GM23338 (cell line): ENCODE results near the gene EID2. TPM values are rescaled to one million over a fixed set of nuclear protein-coding genes. Genes with fewer than 3 reads are reported as not detected.

Experiments used
- ATAC-seq: fragments of 200-7000 bp; cut with Tn5 transposase; 3 replicates; pipeline ENCODE4 v1.9.1; 2020
- DNase-seq: peaks from one replicate; pipeline ENCODE4 v3.0.0-alpha.2; 2015; ENCODE audit warnings: low spot score
- H2AFZ ChIP-seq: fragments of 200-600 bp; sonication (generic); 2 replicates; pipeline ENCODE4 v1.8.0; 2016; ENCODE audit warnings: antibody characterized with exemption, mild to moderate bottlenecking, moderate library complexity
- H3F3A ChIP-seq: fragments of 200-600 bp; sonication (generic); replicated peaks from 2 replicates; pipeline ENCODE4 v1.8.0; 2017; ENCODE audit warnings: antibody characterized with exemption, mixed run types, low read depth
- H3K27ac ChIP-seq: fragments of 200-600 bp; sonication (generic); 2 replicates; pipeline ENCODE4 v1.6.1; 2016; ENCODE audit warnings: low read depth
- H3K27me3 ChIP-seq: fragments of 200-600 bp; sonication (generic); 2 replicates; pipeline ENCODE4 v1.8.0; 2016; ENCODE audit warnings: mild to moderate bottlenecking, mixed run types, moderate library complexity; ENCODE audit not compliant: insufficient read depth
- H3K36me3 ChIP-seq: fragments of 200-600 bp; sonication (generic); 2 replicates; pipeline ENCODE4 v1.8.0; 2016; ENCODE audit warnings: mild to moderate bottlenecking; ENCODE audit not compliant: insufficient read depth
- H3K4me1 ChIP-seq: fragments of 200-600 bp; sonication (generic); 2 replicates; pipeline ENCODE4 v1.8.0; 2016; ENCODE audit warnings: mild to moderate bottlenecking, moderate library complexity; ENCODE audit not compliant: insufficient read depth
- H3K4me2 ChIP-seq: fragments of 200-600 bp; sonication (generic); 2 replicates; pipeline ENCODE4 v1.7.1; 2017; ENCODE audit warnings: mixed run types
- H3K4me3 ChIP-seq: fragments of 200-600 bp; sonication (generic); 2 replicates; pipeline ENCODE4 v1.6.1; 2016; ENCODE audit warnings: mixed run types
- H3K79me2 ChIP-seq: fragments of 200-600 bp; sonication (generic); replicated peaks from 2 replicates; pipeline ENCODE4 v1.8.0; 2017; ENCODE audit warnings: mild to moderate bottlenecking; ENCODE audit not compliant: insufficient read depth
- H3K9me2 ChIP-seq: fragments of 200-600 bp; sonication (generic); 2 replicates; pipeline ENCODE4 v1.8.0; 2017; ENCODE audit not compliant: insufficient read depth
- H4K20me1 ChIP-seq: fragments of 200-600 bp; sonication (generic); replicated peaks from 2 replicates; pipeline ENCODE4 v1.8.0; 2017; ENCODE audit warnings: mild to moderate bottlenecking; ENCODE audit not compliant: insufficient read depth
- H3K27ac Mint-ChIP-seq: 2 replicates; pipeline ENCODE4 v1.8.0; 2020; ENCODE audit warnings: inconsistent platforms, mild to moderate bottlenecking, moderate library complexity, mixed read lengths
- H3K27me3 Mint-ChIP-seq: 3 replicates; pipeline ENCODE4 v1.8.0; 2022; ENCODE audit warnings: low read depth, mild to moderate bottlenecking, moderate library complexity, mixed read lengths, inconsistent platforms; ENCODE audit not compliant: insufficient read depth, poor library complexity
- H3K36me3 Mint-ChIP-seq: 3 replicates; pipeline ENCODE4 v1.8.0; 2021; ENCODE audit warnings: low read depth, mild to moderate bottlenecking, inconsistent platforms, moderate library complexity, mixed read lengths
- H3K4me1 Mint-ChIP-seq: 3 replicates; pipeline ENCODE4 v1.8.0; 2020; ENCODE audit warnings: mild to moderate bottlenecking, inconsistent platforms, mixed read lengths
- H3K4me3 Mint-ChIP-seq: 3 replicates; pipeline ENCODE4 v1.8.0; 2021; ENCODE audit warnings: moderate library complexity, mild to moderate bottlenecking, inconsistent platforms, mixed read lengths
- H3K9me3 Mint-ChIP-seq: 3 replicates; pipeline ENCODE4 v1.8.0; 2020; ENCODE audit warnings: moderate library complexity, mild to moderate bottlenecking, inconsistent platforms, mixed read lengths
- CREB1 ChIP-seq: fragments of 250-450 bp; sonication (Bioruptor Pico); IDR thresholded peaks from 2 replicates; pipeline ENCODE4 v1.5.0; 2020; ENCODE audit warnings: low read depth, mild to moderate bottlenecking, moderate library complexity
- CTCF ChIP-seq, 2 experiments: fragments of 200-600 bp in 1 of 2; sonication (generic) in 1 of 2; conservative IDR thresholded peaks; 2 replicates each; pipeline versions ENCODE4 v1.5.1 to v1.6.1; 2016 to 2017; ENCODE audit warnings: antibody characterized with exemption in 2 of 2, low read depth in 2 of 2, mild to moderate bottlenecking in 2 of 2, moderate library complexity in 1 of 2
- EZH2phosphoT487 ChIP-seq: fragments of 200-600 bp; sonication (generic); IDR thresholded peaks from one replicate; pipeline ENCODE4 v1.8.1; 2018; ENCODE audit warnings: antibody characterized with exemption; ENCODE audit not compliant: unreplicated experiment
- JUNB ChIP-seq: IDR thresholded peaks from one replicate; pipeline ENCODE4 v1.6.1; 2016; ENCODE audit warnings: antibody characterized with exemption; ENCODE audit not compliant: unreplicated experiment
- POLR2AphosphoS5 ChIP-seq: IDR thresholded peaks from 2 replicates; pipeline ENCODE4 v1.6.1; 2016; ENCODE audit warnings: antibody characterized with exemption, low read depth
- ZNF331 ChIP-seq: fragments of 250-450 bp; sonication (Bioruptor Pico); IDR thresholded peaks from 2 replicates; pipeline ENCODE4 v1.5.0; 2020; ENCODE audit warnings: low read depth, mild to moderate bottlenecking, moderate library complexity
- polyA plus RNA-seq: library from polyadenylated mRNA; unstranded; fragments of >200 nt; fragmentation: Nextera tagmentation; extraction: Ambion mirVana; gene quantifications from 2 replicates; pipeline ENCODE4 v1.2.1, GENCODE V29; 2016
- total RNA-seq: library from RNA; depleted of rRNA; stranded (reverse); fragments of >200 nt; shearing (Covaris generic); gene quantifications from 2 replicates; pipeline ENCODE4 v1.2.3, GENCODE V29; 2014
- TF ChIP-seq, protein P1 (sequence below): IDR thresholded peaks from 2 replicates; pipeline ENCODE4 v1.6.1; 2016; ENCODE audit warnings: antibody characterized with exemption

The EID2 gene
- total and polyA plus RNA-seq, 2 experiments from 2014 or later: 24.4 to 25.2 TPM

GRCh38 chr19:39533003-39533512, 6.9 kb downstream of the EID2 start (continued):
- TF ChIP-seq, protein P1, sequence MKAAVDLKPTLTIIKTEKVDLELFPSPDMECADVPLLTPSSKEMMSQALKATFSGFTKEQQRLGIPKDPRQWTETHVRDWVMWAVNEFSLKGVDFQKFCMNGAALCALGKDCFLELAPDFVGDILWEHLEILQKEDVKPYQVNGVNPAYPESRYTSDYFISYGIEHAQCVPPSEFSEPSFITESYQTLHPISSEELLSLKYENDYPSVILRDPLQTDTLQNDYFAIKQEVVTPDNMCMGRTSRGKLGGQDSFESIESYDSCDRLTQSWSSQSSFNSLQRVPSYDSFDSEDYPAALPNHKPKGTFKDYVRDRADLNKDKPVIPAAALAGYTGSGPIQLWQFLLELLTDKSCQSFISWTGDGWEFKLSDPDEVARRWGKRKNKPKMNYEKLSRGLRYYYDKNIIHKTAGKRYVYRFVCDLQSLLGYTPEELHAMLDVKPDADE: no peak
- TF ChIP-seq ZNF331: no peak

GRCh38 chr19:39532233-39533002, 7.5 kb downstream of the EID2 start, which contains the start of gene EID2B:
Gene EID2B, minus strand, starts transcription at chr19:39532852. Its CDS starts 50 bp downstream, at chr19:39532802.
- DNase-seq (peak; percentile 97), ATAC-seq (peak; percentile 95)
- Histone ChIP-seq H3K27me3 (no peaks in the 10 kb centered on the region), H3K79me2 (peaks cover 16% of the 10 kb centered on the region; the same call in 1 of the 2 replicates), H2AFZ (peak within 1 kb of the TSS; percentile 89), H3K36me3 (no peaks in the 10 kb centered on the region), H3K4me2 (peak within 1 kb of the TSS; percentile 98), H3K4me3 (peak within 1 kb of the TSS; percentile 94), H3K9me2 (no peaks in the 10 kb centered on the region), H3K27ac (no peak within 1 kb of the TSS), H3K4me1 (0 out of 2 replicates have a peak, but pooled peaks cover 3% of the 10 kb centered on the region), H3F3A (no peaks in the 10 kb centered on the region), H4K20me1 (peaks cover 15% of the 10 kb centered on the region; the same call in 1 of the 2 replicates)
- H3K27ac Mint-ChIP-seq: peak within 1 kb of the TSS; percentile 67; the same call in 1 of the 2 replicates
- TF ChIP-seq POLR2AphosphoS5: peak; percentile 94
- TF ChIP-seq JUNB: no peak
- peak; percentile 54 for TF ChIP-seq CREB1 (CRISPR knock-in tag)
- no peak for TF ChIP-seq EZH2phosphoT487
- TF ChIP-seq CTCF (conservative IDR thresholded peaks at IDR 0.05; ENCODE audit: low read depth in 2 of 2): peak; percentile 76 to 100
- TF ChIP-seq, protein P1: 0 out of 2 replicates have a peak, but pooled peaks have one; percentile 40
- H3K36me3 Mint-ChIP-seq: no peaks in the 10 kb centered on the region
- peak within 1 kb of the TSS; percentile 93 for H3K4me3 Mint-ChIP-seq
- H3K9me3 Mint-ChIP-seq: no peaks in the 10 kb centered on the region
- peaks cover 11% of the 10 kb centered on the region for H3K27me3 Mint-ChIP-seq
- no peaks in the 10 kb centered on the region; the same call in 1 of the 3 replicates for H3K4me1 Mint-ChIP-seq
